Activated CD4-positive, alpha-beta memory T cell treated with anti-CD3 and anti-CD28 coated beads, Interleukin-2, amount 10 ng/mL, durations not matched to agents 7 days and 5 days (primary cell): ENCODE data around the gene LZTR1. TPM values are rescaled to one million over a fixed set of nuclear protein-coding genes. Genes with fewer than 3 reads are reported as not detected.

ENCODE experiments used
- CTCF ChIA-PET: fragments of 350-600 bp; sonication (Branson Sonifier 250); formaldehyde crosslinking; loops from one replicate; lab custom pipeline; 2021; ENCODE audit warnings: antibody characterized with exemption, inconsistent platforms; lab: Charles Lee
- POLR2A ChIA-PET: fragments of 350-600 bp; sonication (Branson Sonifier 250); formaldehyde crosslinking; loops from one replicate; lab custom pipeline; 2021; ENCODE audit warnings: antibody characterized with exemption; lab: Charles Lee
- DNase-seq: peaks from one replicate; pipeline ENCODE4 v3.0.0-alpha.2; 2020
- H3K27ac Mint-ChIP-seq: one replicate; pipeline ENCODE4 v1.8.0; 2021; ENCODE audit warnings: mild to moderate bottlenecking, mixed read lengths
- H3K27me3 Mint-ChIP-seq: one replicate; pipeline ENCODE4 v1.8.0; 2021; ENCODE audit warnings: mixed read lengths
- H3K36me3 Mint-ChIP-seq: one replicate; pipeline ENCODE4 v1.8.0; 2021; ENCODE audit warnings: low read depth, mixed read lengths
- H3K4me1 Mint-ChIP-seq: one replicate; pipeline ENCODE4 v1.8.0; 2021; ENCODE audit warnings: mixed read lengths
- H3K4me3 Mint-ChIP-seq: one replicate; pipeline ENCODE4 v1.8.0; 2021; ENCODE audit warnings: mild to moderate bottlenecking, mixed read lengths
- H3K9me3 Mint-ChIP-seq: one replicate; pipeline ENCODE4 v1.8.0; 2021; ENCODE audit warnings: mixed read lengths
- total RNA-seq, 2 experiments: library from RNA; stranded (reverse); gene quantifications; one replicate each; pipeline ENCODE4 v1.2.3, GENCODE V29; 2021

The LZTR1 gene
- total RNA-seq, 2 experiments from 2014 or later: 53.3 to 60.3 TPM

- no peak for DNase-seq
- ChIA-PET CTCF (interaction anchor here (0.6 kb wide), 1 partner anchor 75 kb away, joined by 3 read pairs; no protein-coding TSS in a partner anchor), POLR2A (interaction anchor here (1.6 kb wide), 1 partner anchor 8 kb away, joined by 5 read pairs; no protein-coding TSS in a partner anchor)
- Mint-ChIP-seq H3K27ac (no peak overlapping the region), H3K9me3 (no peaks in the 10 kb centered on the region), H3K4me1 (peaks cover 8% of the 10 kb centered on the region), H3K4me3 (no peak overlapping the region), H3K36me3 (peaks cover 17% of the 10 kb centered on the region), H3K27me3 (no peaks in the 10 kb centered on the region)
Measured at GRCh38 chr22:20992456-20993303, 10.6 kb downstream of the LZTR1 start.

- no peak overlapping the region for H3K27ac Mint-ChIP-seq
- POLR2A ChIA-PET: no interaction called here
- CTCF ChIA-PET: no interaction called here
Measured at GRCh38 chr22:20993304-20994127, 11.4 kb downstream of the LZTR1 start.

GRCh38 chr22:20994128-20994901 is 12.2 kb downstream of the LZTR1 start:
- CTCF ChIA-PET: no interaction called here
- Mint-ChIP-seq H3K9me3 (no peaks in the 10 kb centered on the region), H3K4me1 (peaks cover 7% of the 10 kb centered on the region), H3K36me3 (peaks cover 18% of the 10 kb centered on the region), H3K27ac (no peak overlapping the region), H3K4me3 (no peak overlapping the region), H3K27me3 (no peaks in the 10 kb centered on the region)
- POLR2A ChIA-PET: no interaction called here
- DNase-seq: no peak

More at GRCh38 chr22:20993304-20994127, 11.4 kb downstream of the LZTR1 start:
- H3K36me3 Mint-ChIP-seq: peaks cover 15% of the 10 kb centered on the region
- DNase-seq: no peak
- no peaks in the 10 kb centered on the region for H3K27me3 Mint-ChIP-seq
- no peaks in the 10 kb centered on the region for H3K9me3 Mint-ChIP-seq
- no peak overlapping the region for H3K4me3 Mint-ChIP-seq
- H3K4me1 Mint-ChIP-seq: peaks cover 10% of the 10 kb centered on the region

- Mint-ChIP-seq H3K4me3 (no peak overlapping the region), H3K27ac (no peak overlapping the region), H3K27me3 (no peaks in the 10 kb centered on the region), H3K9me3 (no peaks in the 10 kb centered on the region), H3K4me1 (peaks cover 5% of the 10 kb centered on the region), H3K36me3 (peaks cover 21% of the 10 kb centered on the region)
- CTCF ChIA-PET: no interaction called here
- no peak for DNase-seq
- POLR2A ChIA-PET: no interaction called here
Measured at GRCh38 chr22:20994902-20995241, 12.8 kb downstream of the LZTR1 start.

GRCh38 chr22:20995329-20996030 is 13.4 kb downstream of the LZTR1 start:
- Mint-ChIP-seq H3K36me3 (peaks cover 22% of the 10 kb centered on the region), H3K27me3 (no peaks in the 10 kb centered on the region), H3K4me3 (no peak overlapping the region), H3K9me3 (no peaks in the 10 kb centered on the region), H3K27ac (no peak overlapping the region), H3K4me1 (peaks cover 8% of the 10 kb centered on the region)
- ChIA-PET CTCF (no interaction called here), POLR2A (no interaction called here)
- DNase-seq: no peak

- no peak overlapping the region for H3K27ac Mint-ChIP-seq
- H3K36me3 Mint-ChIP-seq: peaks cover 17% of the 10 kb centered on the region
- DNase-seq: no peak
- POLR2A ChIA-PET: no interaction called here
- no peaks in the 10 kb centered on the region for H3K27me3 Mint-ChIP-seq
- H3K9me3 Mint-ChIP-seq: no peaks in the 10 kb centered on the region
- CTCF ChIA-PET: no interaction called here
- H3K4me1 Mint-ChIP-seq: peaks cover 13% of the 10 kb centered on the region
- no peak overlapping the region for H3K4me3 Mint-ChIP-seq
Measured at GRCh38 chr22:20996031-20996410, 13.9 kb downstream of the LZTR1 start.

GRCh38 chr22:20996598-20997535 is 14.8 kb downstream of the LZTR1 start:
- H3K27ac Mint-ChIP-seq: no peak overlapping the region
- no peaks in the 10 kb centered on the region for H3K9me3 Mint-ChIP-seq
- H3K27me3 Mint-ChIP-seq: no peaks in the 10 kb centered on the region
- no peak for DNase-seq
- ChIA-PET CTCF (no interaction called here), POLR2A (no interaction called here)
- peaks cover 20% of the 10 kb centered on the region for H3K36me3 Mint-ChIP-seq
- H3K4me3 Mint-ChIP-seq: no peak overlapping the region
- H3K4me1 Mint-ChIP-seq: peaks cover 19% of the 10 kb centered on the region

GRCh38 chr22:20997536-20998257 is 15.6 kb downstream of the LZTR1 start:
- ChIA-PET CTCF (no interaction called here), POLR2A (no interaction called here)
- Mint-ChIP-seq H3K27ac (no peak overlapping the region), H3K4me3 (no peak overlapping the region), H3K4me1 (peaks cover 21% of the 10 kb centered on the region), H3K9me3 (no peaks in the 10 kb centered on the region), H3K27me3 (no peaks in the 10 kb centered on the region), H3K36me3 (peaks cover 20% of the 10 kb centered on the region)
- no peak for DNase-seq

GRCh38 chr22:20998411-20999336 is 16.6 kb downstream of the LZTR1 start:
- POLR2A ChIA-PET: interaction anchor here (1.0 to 5.5 kb wide), 4 partner anchors 8 to 16 kb away, joined by 3 to 48 read pairs (median 4); partner anchors contain the start of gene LZTR1

GRCh38 chr22:20999350-21000206 is 17.5 kb downstream of the LZTR1 start:
- no peaks in the 10 kb centered on the region for H3K9me3 Mint-ChIP-seq

More at GRCh38 chr22:20998411-20999336, 16.6 kb downstream of the LZTR1 start:
- peaks cover 20% of the 10 kb centered on the region for H3K36me3 Mint-ChIP-seq
- H3K27me3 Mint-ChIP-seq: no peaks in the 10 kb centered on the region
- no peak overlapping the region for H3K4me3 Mint-ChIP-seq
- H3K9me3 Mint-ChIP-seq: no peaks in the 10 kb centered on the region
- peaks cover 29% of the 10 kb centered on the region for H3K4me1 Mint-ChIP-seq
- CTCF ChIA-PET: no interaction called here
- DNase-seq: no peak
- H3K27ac Mint-ChIP-seq: no peak overlapping the region

More at GRCh38 chr22:20999350-21000206, 17.5 kb downstream of the LZTR1 start:
- H3K36me3 Mint-ChIP-seq: peaks cover 20% of the 10 kb centered on the region
- peak overlapping the region; percentile 29 for H3K27ac Mint-ChIP-seq
- H3K4me3 Mint-ChIP-seq: peak overlapping the region; percentile 92
- ChIA-PET POLR2A (interaction anchor here (1.0 to 5.5 kb wide), 6 partner anchors 8 to 82 kb away, joined by 3 to 48 read pairs (median 4); partner anchors contain the start of genes CRKL and LZTR1), CTCF (no interaction called here)
- no peaks in the 10 kb centered on the region for H3K27me3 Mint-ChIP-seq
- H3K4me1 Mint-ChIP-seq: peaks cover 34% of the 10 kb centered on the region
- DNase-seq: no peak
